SK-N-SH (cell line): ENCODE results near the gene NFRKB. TPM values are rescaled to one million over a fixed set of nuclear protein-coding genes. Genes with fewer than 3 reads are reported as not detected.

Source experiments
- CTCF ChIA-PET: fragments of 300-600, 350-600 bp; formaldehyde crosslinking; extraction: SDS; loops from one replicate; lab custom pipeline; 2021; lab: Yijun Ruan, JAX
- POLR2A ChIA-PET: fragments of 350-600 bp; sonication (Branson Sonifier 250); formaldehyde crosslinking; extraction: SDS; loops from one replicate; lab custom pipeline; 2020; ENCODE audit warnings: antibody characterized with exemption, inconsistent platforms; lab: Yijun Ruan, JAX
- DNase-seq: peaks from one replicate; pipeline ENCODE4 v3.0.0; 2012
- H2AFZ ChIP-seq: fragments of 200-600 bp; sonication (generic); 2 replicates; pipeline ENCODE4 v1.8.1; 2016; ENCODE audit warnings: antibody characterized with exemption, mild to moderate bottlenecking, low read depth
- H3F3A ChIP-seq: fragments of 200-600 bp; sonication (generic); replicated peaks from 2 replicates; pipeline ENCODE3; 2016; ENCODE audit warnings: antibody characterized with exemption, mild to moderate bottlenecking; ENCODE audit not compliant: insufficient read depth
- H3K27ac ChIP-seq, 2 experiments: fragments of 200-500 bp in 1 of 2; fragments of 200-600 bp in 1 of 2; sonication (Bioruptor generic) in 1 of 2; sonication (generic), shearing (Covaris generic) in 1 of 2; 2 replicates each; pipeline versions ENCODE4 v1.5.1 to v1.6.1; 2014 to 2016; ENCODE audit warnings: low read depth in 2 of 2, inconsistent platforms in 1 of 2, low read length in 1 of 2, mild to moderate bottlenecking in 1 of 2, mixed read lengths in 1 of 2
- H3K27me3 ChIP-seq: fragments of 200-600 bp; sonication (generic), shearing (Covaris generic); 2 replicates; pipeline ENCODE4 v1.6.1; 2016; ENCODE audit warnings: mixed run types; ENCODE audit not compliant: insufficient read depth
- H3K36me3 ChIP-seq, 2 experiments: fragments of 200-500 bp in 1 of 2; fragments of 200-600 bp in 1 of 2; sonication (Bioruptor generic) in 1 of 2; sonication (generic) in 1 of 2; replicated peaks in 1 of 2; 2 replicates each; pipeline versions ENCODE3 to v1.5.1; 2014 to 2016; ENCODE audit warnings: low read length in 1 of 2, mild to moderate bottlenecking in 1 of 2; ENCODE audit not compliant: insufficient read depth in 2 of 2, control insufficient read depth in 1 of 2
- H3K4me1 ChIP-seq, 2 experiments: fragments of 200-500 bp in 1 of 2; fragments of 200-600 bp in 1 of 2; sonication (Bioruptor generic) in 1 of 2; sonication (generic), shearing (Covaris generic) in 1 of 2; 2 replicates each; pipeline versions ENCODE4 v1.5.1 to v1.6.1; 2014 to 2016; ENCODE audit warnings: low read depth in 1 of 2, low read length in 1 of 2, mixed run types in 1 of 2; ENCODE audit not compliant: insufficient read depth in 2 of 2, control insufficient read depth in 1 of 2
- H3K4me2 ChIP-seq: fragments of 200-600 bp; sonication (generic), shearing (Covaris generic); 2 replicates; pipeline ENCODE4 v1.6.1; 2017; ENCODE audit warnings: mixed run types
- H3K4me3 ChIP-seq, 2 experiments: fragments of 200-500 bp in 1 of 2; fragments of 200-600 bp in 1 of 2; sonication (Bioruptor generic) in 1 of 2; sonication (generic), shearing (Covaris generic) in 1 of 2; 2 replicates each; pipeline versions ENCODE4 v1.5.1 to v1.8.1; 2014 to 2016; ENCODE audit warnings: low read depth in 2 of 2, inconsistent platforms in 1 of 2, low read length in 1 of 2, mild to moderate bottlenecking in 1 of 2, mixed read lengths in 1 of 2, moderate library complexity in 1 of 2
- H3K79me2 ChIP-seq: fragments of 200-600 bp; sonication (generic); 2 replicates; pipeline ENCODE4 v1.8.1; 2017; ENCODE audit warnings: mild to moderate bottlenecking; ENCODE audit not compliant: insufficient read depth
- H3K9ac ChIP-seq: fragments of 200-600 bp; sonication (generic); 2 replicates; pipeline ENCODE4 v1.6.1; 2017; ENCODE audit warnings: mixed run types
- H3K9me2 ChIP-seq: fragments of 200-600 bp; sonication (generic); 2 replicates; pipeline ENCODE4 v1.6.1; 2017; ENCODE audit warnings: mixed run types
- H3K9me3 ChIP-seq: fragments of 200-600 bp; sonication (generic); 2 replicates; pipeline ENCODE4 v1.6.1; 2017; ENCODE audit warnings: mixed run types, mild to moderate bottlenecking, moderate library complexity
- H4K20me1 ChIP-seq: fragments of 200-600 bp; sonication (generic); 2 replicates; pipeline ENCODE4 v1.6.1; 2017; ENCODE audit warnings: mild to moderate bottlenecking, mixed run types; ENCODE audit not compliant: insufficient read depth
- ELF1 ChIP-seq: IDR thresholded peaks from 2 replicates; pipeline ENCODE4 v1.4.0; 2012
- EP300 ChIP-seq, 2 experiments: IDR thresholded peaks; 2 replicates each; pipeline versions ENCODE4 v1.4.0 to v1.6.1; 2012; ENCODE audit warnings: borderline replicate concordance in 1 of 2, low read depth in 1 of 2, low read length in 1 of 2
- EZH2phosphoT487 ChIP-seq: fragments of 200-600 bp; sonication (generic); IDR thresholded peaks from 2 replicates; pipeline ENCODE4 v1.6.1; 2017; ENCODE audit warnings: low read depth, mixed run types, mild to moderate bottlenecking, antibody characterized with exemption, moderate library complexity, borderline replicate concordance
- FOSL2 ChIP-seq: IDR thresholded peaks from 2 replicates; pipeline ENCODE4 v1.4.0; 2012; ENCODE audit warnings: low read depth, mild to moderate bottlenecking, moderate library complexity, borderline replicate concordance
- FOXJ3 ChIP-seq: sonication (generic); formaldehyde crosslinking; IDR thresholded peaks from 2 replicates; pipeline ENCODE4 v1.5.1; 2020; ENCODE audit warnings: mild to moderate bottlenecking, missing genetic modification reagents
- GABPA ChIP-seq: IDR thresholded peaks from 2 replicates; pipeline ENCODE4 v1.4.0; 2012; ENCODE audit warnings: low read depth, mild to moderate bottlenecking
- GATA2 ChIP-seq: sonication (generic); formaldehyde crosslinking; IDR thresholded peaks from 2 replicates; pipeline ENCODE4 v1.5.0; 2020; ENCODE audit warnings: mild to moderate bottlenecking, missing genetic modification reagents
- IRF3 ChIP-seq: fragments of 150-350 bp; IDR thresholded peaks from 2 replicates; pipeline ENCODE4 v1.6.1; 2016; ENCODE audit warnings: mild to moderate bottlenecking, low read depth, low read length
- MXI1 ChIP-seq: IDR thresholded peaks from 2 replicates; pipeline ENCODE4 v1.6.1; 2012; ENCODE audit warnings: mild to moderate bottlenecking, low read depth, low read length, improper control_type of control experiment
- NFIC ChIP-seq: IDR thresholded peaks from 2 replicates; pipeline ENCODE4 v1.4.0; 2012; ENCODE audit warnings: borderline replicate concordance
- NRF1 ChIP-seq: IDR thresholded peaks from 2 replicates; pipeline ENCODE4 v1.6.1; 2012; ENCODE audit warnings: low read depth, mild to moderate bottlenecking, low read length
- POLR2AphosphoS5 ChIP-seq: IDR thresholded peaks from 2 replicates; pipeline ENCODE4 v1.6.1; 2012; ENCODE audit warnings: low read depth, low read length
- RCOR1 ChIP-seq: fragments of 150-350 bp; IDR thresholded peaks from 2 replicates; pipeline ENCODE4 v1.6.1; 2017; ENCODE audit warnings: antibody characterized with exemption, low read length
- SIN3A ChIP-seq: IDR thresholded peaks from 2 replicates; pipeline ENCODE4 v1.6.1; 2012; ENCODE audit warnings: low read depth, mild to moderate bottlenecking, low read length, moderate library complexity, borderline replicate concordance
- SMC3 ChIP-seq: IDR thresholded peaks from 2 replicates; pipeline ENCODE4 v1.6.1; 2012; ENCODE audit warnings: low read depth, low read length, improper control_type of control experiment
- TAF1 ChIP-seq: IDR thresholded peaks from 2 replicates; pipeline ENCODE4 v1.6.1; 2012; ENCODE audit warnings: low read depth, mild to moderate bottlenecking, low read length, moderate library complexity, borderline replicate concordance
- YY1 ChIP-seq: IDR thresholded peaks from 2 replicates; pipeline ENCODE4 v1.4.0; 2012; ENCODE audit warnings: low read depth, mild to moderate bottlenecking
- WGBS: methylation state at CpG from one replicate; pipeline ENCODE4 v1.1.6; 2017; ENCODE audit warnings: low lambda C conversion rate; 5-methylcytosine and 5-hydroxymethylcytosine counted together
- polyA plus RNA-seq, 3 experiments: library from polyadenylated mRNA; depleted of rRNA; stranded (reverse); fragments of >200 nt; gene quantifications; 2 replicates each; pipeline ENCODE4 v1.2.3, GENCODE V29; 2012
- TF ChIP-seq, protein P1 (sequence below): IDR thresholded peaks from 2 replicates; pipeline ENCODE4; 2012
- TF ChIP-seq, protein P2 (sequence below): IDR thresholded peaks from 2 replicates; pipeline ENCODE4 v1.4.0; 2012; ENCODE audit warnings: low read depth, borderline replicate concordance

The NFRKB gene
- 13.5 and 14.6 TPM in 2 replicates for polyA plus RNA-seq (2012; rRNA removed)
- 8.4 and 11.8 TPM in 2 replicates for polyA plus RNA-seq (2012; cell fraction: cytosol; rRNA removed)
- 38.6 and 43.5 TPM in 2 replicates for polyA plus RNA-seq (2012; cell fraction: nucleus; rRNA removed)

DNA sequence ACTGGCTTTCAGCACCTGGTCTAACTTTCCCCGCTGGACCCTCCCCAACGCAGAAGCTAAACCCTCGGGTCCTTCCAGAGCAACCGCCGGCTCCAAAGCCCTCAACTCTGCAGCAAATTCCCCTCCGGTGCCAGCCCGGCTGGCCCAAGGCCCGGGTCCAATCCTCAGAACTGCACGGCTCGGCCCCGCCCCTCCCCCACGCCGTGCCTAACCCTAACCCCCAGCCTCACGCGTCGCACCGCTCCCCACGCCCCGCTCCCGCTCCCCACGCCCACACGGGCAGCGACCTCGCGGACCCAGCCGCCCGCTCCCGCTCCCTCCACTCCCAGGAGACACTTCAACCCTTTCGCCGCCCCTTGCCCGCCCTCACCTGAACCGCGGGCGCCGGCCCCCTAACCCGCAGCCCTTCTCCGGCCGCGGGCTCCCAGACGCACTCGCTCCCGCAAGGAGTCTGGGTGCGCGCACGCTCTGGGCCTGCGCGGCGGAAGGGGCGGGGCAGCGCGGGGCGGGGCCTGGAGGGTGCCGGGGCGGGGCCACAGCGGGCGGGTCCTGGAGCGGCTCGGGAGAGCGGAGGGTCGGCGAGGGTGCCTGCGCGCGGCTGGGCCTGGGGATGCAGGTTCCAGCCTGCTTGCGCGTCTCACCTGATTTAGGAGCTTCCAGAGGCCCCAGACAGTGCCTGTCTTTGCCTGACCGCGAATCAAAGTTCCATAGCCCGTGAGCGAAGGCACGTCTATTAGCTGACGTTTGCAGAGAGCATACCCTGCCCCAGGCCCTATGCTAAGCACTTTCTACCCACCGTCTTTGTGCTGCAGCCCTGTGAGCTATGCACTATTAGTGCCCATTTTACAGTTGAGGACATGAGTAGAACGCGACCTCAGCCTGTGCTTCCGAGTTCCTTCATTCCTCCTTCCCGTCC lies at the start of gene NFRKB:
NFRKB (minus strand) TSS at position 453 of the 916 bp plus-strand sequence. CDS start 2,729 bp downstream, outside the sequence.
- peak; percentile 99 for DNase-seq
- Histone ChIP-seq H3K9me2 (no peaks in the 10 kb centered on the region), H2AFZ (peak within 1 kb of the TSS; percentile 94), H3K4me1 (peaks cover 6 to 10% of the 10 kb centered on the region in 2 experiments; a peak in 2 of 4 replicates), H3K36me3 (peaks cover 20 to 33% of the 10 kb centered on the region in 2 experiments), H3K79me2 (peaks cover 19% of the 10 kb centered on the region), H4K20me1 (no peaks in the 10 kb centered on the region), H3K4me2 (peak within 1 kb of the TSS; percentile 95), H3K9ac (peak within 1 kb of the TSS; percentile 74), H3K27ac (peak within 1 kb of the TSS in 1 of 2 experiments; percentile 82; a peak in 2 of 4 replicates), H3K27me3 (no peaks in the 10 kb centered on the region), H3K9me3 (no peaks in the 10 kb centered on the region), H3K4me3 (peak within 1 kb of the TSS; percentile 91 to 98), H3F3A (peaks cover 3% of the 10 kb centered on the region)
- WGBS = 10% methylated on average over 20 of the region's 77 CpGs
- CTCF ChIA-PET = interaction anchor here (1.2 to 1.9 kb wide), 2 partner anchors 9 to 236 kb away, joined by 3 to 7 read pairs; no protein-coding TSS in a partner anchor
- TF ChIP-seq EP300 (IDR thresholded peaks at IDR 0.05; ENCODE audit: borderline replicate concordance in 1 of 2, low read depth in 1 of 2, low read length in 1 of 2) = no peak
- TF ChIP-seq POLR2AphosphoS5 = peak; percentile 85
- peak; percentile 55; the same call in 1 of the 2 replicates for TF ChIP-seq MXI1
- no peak for TF ChIP-seq GABPA
- TF ChIP-seq NRF1 = peak; percentile 52; the same call in 1 of the 2 replicates
- TF ChIP-seq SIN3A = no peak
- no peak for TF ChIP-seq FOXJ3 (CRISPR knock-in tag)
- no peak for TF ChIP-seq YY1
- POLR2A ChIA-PET = interaction anchor here (0.7 kb wide), 1 partner anchor 14 kb away, joined by 3 read pairs; no protein-coding TSS in a partner anchor

- no peak overlapping the region for H3K9ac ChIP-seq
- peaks cover 6 to 12% of the 10 kb centered on the region in 2 experiments for H3K36me3 ChIP-seq
- 94% methylated on average over 8 of the region's 18 CpGs for whole genome bisulfite sequencing
- no peak for TF ChIP-seq EP300 (IDR thresholded peaks at IDR 0.05; ENCODE audit: borderline replicate concordance in 1 of 2, low read depth in 1 of 2, low read length in 1 of 2)
- no peak for TF ChIP-seq IRF3
- TF ChIP-seq RCOR1 = no peak
- no peak for TF ChIP-seq MXI1
- TF ChIP-seq NRF1 = no peak
- TF ChIP-seq YY1 = no peak
- TF ChIP-seq, protein P1, sequence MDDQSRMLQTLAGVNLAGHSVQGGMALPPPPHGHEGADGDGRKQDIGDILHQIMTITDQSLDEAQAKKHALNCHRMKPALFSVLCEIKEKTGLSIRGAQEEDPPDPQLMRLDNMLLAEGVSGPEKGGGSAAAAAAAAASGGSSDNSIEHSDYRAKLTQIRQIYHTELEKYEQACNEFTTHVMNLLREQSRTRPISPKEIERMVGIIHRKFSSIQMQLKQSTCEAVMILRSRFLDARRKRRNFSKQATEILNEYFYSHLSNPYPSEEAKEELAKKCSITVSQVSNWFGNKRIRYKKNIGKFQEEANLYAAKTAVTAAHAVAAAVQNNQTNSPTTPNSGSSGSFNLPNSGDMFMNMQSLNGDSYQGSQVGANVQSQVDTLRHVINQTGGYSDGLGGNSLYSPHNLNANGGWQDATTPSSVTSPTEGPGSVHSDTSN = no peak
- no peak for TF ChIP-seq FOXJ3 (CRISPR knock-in tag)
- no peak for TF ChIP-seq SIN3A
- no peak for TF ChIP-seq TAF1
- TF ChIP-seq FOSL2 = no peak
- no peak for TF ChIP-seq EZH2phosphoT487
- no peak for TF ChIP-seq GATA2 (CRISPR knock-in tag)
- TF ChIP-seq, protein P2, sequence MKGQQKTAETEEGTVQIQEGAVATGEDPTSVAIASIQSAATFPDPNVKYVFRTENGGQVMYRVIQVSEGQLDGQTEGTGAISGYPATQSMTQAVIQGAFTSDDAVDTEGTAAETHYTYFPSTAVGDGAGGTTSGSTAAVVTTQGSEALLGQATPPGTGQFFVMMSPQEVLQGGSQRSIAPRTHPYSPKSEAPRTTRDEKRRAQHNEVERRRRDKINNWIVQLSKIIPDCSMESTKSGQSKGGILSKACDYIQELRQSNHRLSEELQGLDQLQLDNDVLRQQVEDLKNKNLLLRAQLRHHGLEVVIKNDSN = no peak
- no peak for TF ChIP-seq ELF1
- no peak for TF ChIP-seq SMC3
- no peak for TF ChIP-seq NFIC
- H3K79me2 ChIP-seq = no peaks in the 10 kb centered on the region
- no peak overlapping the region for H3K27ac ChIP-seq
- POLR2A ChIA-PET = no interaction called here
- H2AFZ ChIP-seq = no peak overlapping the region
- H3K9me3 ChIP-seq = no peaks in the 10 kb centered on the region
- no peaks in the 10 kb centered on the region for H3F3A ChIP-seq
- CTCF ChIA-PET = interaction anchor here (2.1 kb wide), 1 partner anchor 188 kb away, joined by 7 read pairs; no protein-coding TSS in a partner anchor
- no peaks in the 10 kb centered on the region for H3K27me3 ChIP-seq
- no peaks in the 10 kb centered on the region for H4K20me1 ChIP-seq
- peaks cover 0 to 3% of the 10 kb centered on the region in 2 experiments; a peak in 1 of 4 replicates for H3K4me1 ChIP-seq
- no peaks in the 10 kb centered on the region for H3K9me2 ChIP-seq
- H3K4me2 ChIP-seq = no peak overlapping the region
- H3K4me3 ChIP-seq = no peak overlapping the region
- no peak for DNase-seq
Measured at GRCh38 chr11:129944696-129945095, 49.3 kb upstream of the NFRKB start.
